ENCODE data around the gene FHAD1.

- TF ChIP-seq REST (IDR thresholded peaks at IDR 0.05; ENCODE audit: insufficient read depth in 1 of 2, low read depth in 2 of 2, low read length in 2 of 2) (no peak), POLR2AphosphoS5 (IDR thresholded peaks at IDR 0.05; ENCODE audit: low read depth, low read length) (no peak), TAF1 (IDR thresholded peaks at IDR 0.05; ENCODE audit: borderline replicate concordance, insufficient read depth, low read length) (no peak), SIN3A (IDR thresholded peaks at IDR 0.05; ENCODE audit: borderline replicate concordance, insufficient read depth, low read length) (no peak), FOXP2 (optimal IDR thresholded peaks at IDR 0.05; ENCODE audit: borderline replicate concordance, extremely low read depth, extremely low read length, insufficient read depth) (no peak)
These were observed 181.9 kb downstream of the FHAD1 start for GRCh38 chr1:15428815-15429435.
